GM12875 (cell line): Measurements from ENCODE around the gene RELL2.
"Not testable (repeated sequence)": the region's sequence is repeated elsewhere in the genome, so short reads cannot be mapped to it uniquely, and the experiment has no call there.

Experiments
- H3K4me3 ChIP-seq: one replicate; pipeline ENCODE4 v1.5.1; 2011; ENCODE audit warnings: low read depth, low read length, control low read depth
- CTCF ChIP-seq: IDR thresholded peaks from 2 replicates; pipeline ENCODE4 v1.5.1; 2011; ENCODE audit warnings: low read depth, mild to moderate bottlenecking, control low read depth, inconsistent platforms, low read length, moderate library complexity, borderline replicate concordance; ENCODE audit not compliant: insufficient read depth

RELL2 gene

GRCh38 chr5:141603923-141604717, 32.7 kb upstream of the RELL2 start:
- no peak for TF ChIP-seq CTCF
- H3K4me3 ChIP-seq = no peak overlapping the region

GRCh38 chr5:141605523-141606277, 31.1 kb upstream of the RELL2 start:
- no peak overlapping the region for H3K4me3 ChIP-seq
- TF ChIP-seq CTCF = no peak

GRCh38 chr5:141608046-141608445, 28.8 kb upstream of the RELL2 start:
- no peak overlapping the region for H3K4me3 ChIP-seq
- no peak for TF ChIP-seq CTCF

- TF ChIP-seq CTCF = no peak
- no peak overlapping the region for H3K4me3 ChIP-seq
Measured at GRCh38 chr5:141608557-141608956, 28.2 kb upstream of the RELL2 start.

GRCh38 chr5:141609044-141609443, 27.8 kb upstream of the RELL2 start:
- H3K4me3 ChIP-seq = no peak overlapping the region
- TF ChIP-seq CTCF = no peak

GRCh38 chr5:141609921-141610320, 26.9 kb upstream of the RELL2 start:
- not testable (repeated sequence) for H3K4me3 ChIP-seq

- H3K4me3 ChIP-seq = no peak overlapping the region
- no peak for TF ChIP-seq CTCF
Measured at GRCh38 chr5:141611289-141611688, 25.5 kb upstream of the RELL2 start.
